ENCODE data around the gene GNPTAB.

Gene GNPTAB

DNA sequence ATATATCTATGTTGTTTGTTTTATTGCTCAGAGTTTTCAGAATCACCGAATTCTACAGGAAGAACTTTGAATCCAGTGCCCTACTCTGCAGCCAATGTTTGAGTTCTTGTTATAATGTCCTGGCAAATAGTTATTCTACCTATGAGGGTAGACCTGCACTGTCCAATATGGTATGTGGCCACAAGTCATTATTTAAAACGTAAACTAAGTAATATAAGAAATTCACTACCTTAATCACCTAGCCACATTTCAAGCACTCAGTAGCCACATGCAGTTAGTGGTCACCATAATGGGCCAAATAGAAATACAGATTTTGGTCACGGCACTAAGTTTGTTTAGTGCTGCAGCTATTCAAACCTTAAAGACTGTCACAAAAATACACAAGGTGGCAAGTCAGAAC, 26.4 kb downstream of the GNPTAB start:
- DNase-seq (ENCODE audit: low read depth, low spot score) = no peak

DNA sequence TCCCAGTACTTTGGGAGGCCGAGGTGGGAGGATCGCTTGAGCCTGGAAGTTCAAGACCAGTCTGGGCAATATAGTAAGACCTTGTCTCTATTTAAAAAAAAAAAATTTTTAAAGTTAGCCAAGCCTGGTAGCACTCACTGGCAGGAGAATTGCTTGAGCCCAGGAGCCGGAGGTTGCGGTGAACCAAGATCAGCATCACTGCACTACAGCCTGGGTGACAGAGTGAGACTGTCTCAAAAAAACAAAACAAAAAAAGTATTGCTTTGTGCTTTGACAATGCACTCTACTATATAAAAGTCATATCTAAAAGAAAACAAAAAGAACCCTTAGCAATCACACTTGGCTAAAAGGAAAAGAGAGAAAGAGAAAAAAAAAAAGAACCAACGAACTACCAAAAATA, 26.8 kb downstream of the GNPTAB start:
- DNase-seq (ENCODE audit: low read depth, low spot score) = no peak

DNA sequence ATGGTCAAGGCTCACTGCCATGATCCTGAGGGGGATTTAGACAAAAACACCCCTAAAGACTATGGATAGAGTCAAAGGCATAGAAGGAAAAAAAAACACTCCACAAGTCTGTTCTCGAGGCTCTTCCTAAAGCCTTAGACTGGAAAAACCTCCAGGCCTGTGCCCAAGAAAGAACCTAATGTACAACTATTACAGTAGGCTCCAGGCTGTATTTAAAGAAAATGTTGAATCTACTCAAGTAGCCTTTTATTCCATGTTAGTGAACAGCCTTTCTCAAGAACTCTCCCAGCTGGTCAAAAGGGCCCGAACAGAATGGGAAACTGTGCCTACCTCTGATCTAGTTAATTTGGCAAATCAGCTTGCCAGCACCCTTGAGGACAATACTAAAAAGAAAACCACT, 28.3 kb downstream of the GNPTAB start:
- DNase-seq (ENCODE audit: low read depth, low spot score) = no peak

DNA sequence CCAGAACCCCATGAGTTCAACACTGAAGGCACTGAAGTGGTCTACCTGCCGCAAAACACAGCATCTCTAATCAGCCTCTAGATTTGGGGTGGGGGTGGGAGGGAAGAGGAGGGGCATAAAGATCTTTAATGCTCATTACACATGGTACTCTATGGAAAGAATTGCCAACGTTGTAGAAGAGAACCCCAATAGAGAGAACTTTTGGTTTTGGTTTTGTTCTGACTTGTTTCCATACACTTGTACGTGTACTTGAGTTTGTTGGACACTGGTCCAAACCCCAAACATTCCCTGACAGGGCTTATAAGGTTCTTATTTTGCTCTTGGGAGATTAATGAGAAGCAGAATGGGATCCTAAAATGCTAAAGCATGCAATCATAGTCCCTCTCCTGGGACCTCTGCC, 31.0 kb downstream of the GNPTAB start:
- no peak for DNase-seq (ENCODE audit: low read depth, low spot score)

DNA sequence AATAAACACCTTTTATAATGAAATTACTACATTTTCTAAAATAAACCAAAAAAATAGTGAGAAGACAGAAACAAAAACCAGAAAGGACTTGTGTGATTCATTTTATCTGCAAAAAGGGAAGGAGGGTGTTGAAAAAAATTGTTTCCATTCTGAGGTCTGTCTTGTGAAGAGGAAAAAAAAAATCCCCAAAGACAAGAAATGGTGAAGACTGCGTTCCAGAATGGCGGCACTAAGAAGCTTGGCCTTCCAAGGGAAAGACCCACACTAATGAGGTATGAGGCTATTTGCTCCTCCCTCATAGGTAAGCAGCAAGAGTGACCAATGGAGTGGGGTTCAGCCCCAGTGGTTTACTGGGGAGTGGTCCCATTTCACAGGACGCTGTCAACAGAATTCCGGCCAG, 35.0 kb downstream of the GNPTAB start:
- DNase-seq (ENCODE audit: low read depth, low spot score) = no peak

DNA sequence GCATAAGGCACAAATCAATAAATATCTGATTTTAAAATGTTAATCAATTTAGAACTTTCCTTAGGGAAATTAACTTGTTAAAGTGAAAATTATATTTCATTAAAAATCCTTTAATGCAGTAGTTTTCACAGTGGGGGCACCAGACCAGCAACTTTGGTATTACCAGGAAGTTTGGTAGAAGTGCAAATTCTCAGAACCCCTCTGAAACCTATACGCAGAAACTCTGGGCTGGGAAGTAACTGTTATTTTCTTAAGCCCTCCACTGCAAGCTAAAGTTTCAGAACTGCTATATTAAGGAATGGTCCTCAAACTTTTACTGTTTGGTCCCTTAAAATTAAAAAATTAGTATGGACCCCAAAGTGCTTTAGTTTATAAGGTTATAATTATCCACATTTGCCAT, 35.7 kb downstream of the GNPTAB start:
- DNase-seq (ENCODE audit: low read depth, low spot score) = no peak

DNA sequence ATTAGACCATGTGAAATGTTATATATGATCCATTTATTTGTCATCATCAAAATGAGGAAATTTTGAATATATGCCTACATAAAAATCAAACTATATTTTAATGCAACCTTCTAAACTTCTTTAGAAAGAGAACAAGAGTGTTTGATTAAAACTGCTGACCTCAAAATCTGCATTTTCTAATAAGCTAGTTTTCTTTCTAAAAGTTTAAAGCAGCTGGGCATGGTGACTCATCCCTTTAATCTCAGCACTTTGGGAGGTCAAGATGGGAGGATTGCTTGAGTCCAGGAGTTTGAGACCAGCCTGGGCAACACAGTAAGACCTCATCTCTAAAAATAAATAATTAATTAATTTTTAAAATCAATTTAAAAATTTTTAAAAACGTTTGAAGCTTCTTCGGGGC, 36.2 kb downstream of the GNPTAB start:
- no peak for DNase-seq (ENCODE audit: low read depth, low spot score)

DNA sequence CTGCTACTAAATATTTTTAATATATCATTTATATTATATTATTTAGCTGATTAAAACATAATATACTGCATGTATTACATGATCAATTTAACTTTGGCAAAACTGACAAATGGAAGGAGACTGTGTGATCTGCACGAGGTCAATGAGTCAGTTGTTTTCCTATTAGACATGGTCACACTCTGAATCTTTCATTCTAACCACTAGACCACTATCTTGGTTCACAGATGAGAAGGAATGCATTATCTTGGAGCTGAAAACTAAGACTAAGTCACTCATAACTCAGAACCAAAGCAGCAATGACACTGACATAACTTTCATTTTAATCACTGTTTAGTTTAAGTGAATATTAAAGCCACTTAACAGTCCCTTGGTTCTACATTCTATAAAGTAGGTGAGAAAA, 37.4 kb downstream of the GNPTAB start:
- DNase-seq (ENCODE audit: low read depth, low spot score) = no peak

DNA sequence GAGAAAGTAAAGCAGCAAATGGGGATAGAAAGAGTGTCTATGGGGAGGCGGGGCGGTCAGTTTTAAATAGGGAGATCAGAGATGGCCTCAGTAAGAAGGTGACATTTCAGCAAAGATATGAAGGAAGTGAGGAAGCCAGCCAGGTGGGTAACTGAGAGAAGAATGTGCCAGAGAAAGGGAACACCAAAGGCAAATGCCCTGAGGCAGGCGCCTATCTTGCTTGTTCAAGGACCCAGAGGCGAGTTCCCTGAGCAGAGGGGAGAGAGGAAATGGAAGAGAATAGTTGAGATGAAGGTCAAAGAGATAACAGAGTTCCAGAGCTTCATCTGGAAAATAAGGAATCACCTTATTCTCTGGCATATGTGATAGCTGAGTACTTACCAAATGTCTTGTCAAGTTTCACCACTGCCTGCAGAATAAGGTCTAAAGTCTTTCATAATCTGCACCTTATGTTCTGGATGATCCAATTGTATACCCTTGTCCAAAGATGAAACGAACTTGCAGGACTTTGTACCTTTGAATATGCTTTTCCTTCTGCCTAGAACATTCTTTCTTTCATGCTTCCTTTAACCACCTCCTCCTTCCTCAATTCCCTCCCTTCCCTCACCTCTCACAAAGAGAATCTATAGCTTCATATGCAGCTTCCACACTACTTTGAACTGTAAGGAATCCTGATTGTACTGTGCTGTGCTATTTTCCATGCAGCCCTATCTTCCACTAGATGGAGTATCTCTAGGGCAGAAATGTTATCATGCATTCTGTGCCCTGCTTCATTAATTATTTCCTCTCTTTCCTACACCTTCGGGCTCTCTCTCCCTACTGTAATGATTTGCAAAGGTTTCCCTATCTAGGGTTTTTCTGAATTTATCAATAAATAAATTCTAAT, 38.5 kb downstream of the GNPTAB start:
- no peak for DNase-seq (ENCODE audit: low read depth, low spot score)

DNA sequence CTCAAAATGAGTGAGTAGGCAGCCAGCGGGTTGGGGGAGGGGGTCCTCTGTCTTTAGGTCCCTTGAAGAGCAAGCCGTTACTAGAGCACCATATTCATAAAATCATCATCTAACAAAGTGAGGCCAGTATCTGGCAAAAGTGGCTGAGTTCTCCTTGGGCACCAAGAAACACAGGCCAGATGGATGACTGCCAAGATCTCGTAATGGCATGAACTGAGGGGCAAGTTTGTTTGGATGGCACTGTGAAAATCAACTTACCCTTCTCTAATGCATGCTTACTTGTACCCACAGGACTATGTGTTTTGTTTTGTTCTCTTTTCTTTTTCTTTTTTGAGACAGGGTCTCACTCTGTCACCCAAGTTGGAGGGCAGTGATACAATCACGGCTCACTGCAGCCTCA, 41.6 kb downstream of the GNPTAB start:
- no peak for DNase-seq (ENCODE audit: low read depth, low spot score)

DNA sequence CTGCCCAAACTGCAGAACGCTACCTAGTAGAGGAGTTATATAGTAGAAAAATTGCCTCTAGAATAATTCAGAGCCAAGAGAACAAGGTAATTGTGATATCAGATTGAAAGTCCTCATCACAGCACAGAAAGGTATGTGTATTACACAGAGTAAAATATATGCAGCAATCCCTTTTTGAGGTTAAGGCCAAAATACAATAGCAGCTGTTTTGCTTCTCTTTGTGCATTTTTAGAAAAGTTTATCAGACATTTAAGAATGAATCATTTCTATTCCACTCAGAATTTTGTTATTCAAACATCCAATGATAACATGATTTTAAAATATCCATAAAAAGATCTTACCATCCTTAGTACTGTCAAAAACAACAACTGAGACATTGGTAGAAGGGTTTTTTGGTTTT, 45.1 kb downstream of the GNPTAB start:
- DNase-seq (ENCODE audit: low read depth, low spot score) = no peak

DNA sequence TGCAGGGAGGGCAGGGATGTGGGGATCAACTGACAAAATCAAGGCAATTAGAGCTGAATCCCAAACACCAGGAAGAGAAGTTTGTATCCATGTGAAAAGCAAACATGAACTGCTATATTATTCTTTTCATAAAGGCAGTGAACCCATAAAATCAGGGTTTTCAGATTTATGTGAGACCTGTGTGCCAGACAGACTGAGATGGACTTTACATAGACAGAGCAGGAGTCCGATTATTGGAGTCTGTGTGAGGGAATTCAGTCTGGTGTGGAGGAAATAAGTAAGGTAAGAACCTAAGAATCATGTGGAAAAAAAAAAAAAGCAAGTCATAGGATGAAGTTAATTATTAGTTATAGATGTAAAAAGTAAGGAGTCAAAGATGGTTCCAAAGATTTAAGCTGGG, 46.4 kb downstream of the GNPTAB start:
- DNase-seq (ENCODE audit: low read depth, low spot score) = no peak

DNA sequence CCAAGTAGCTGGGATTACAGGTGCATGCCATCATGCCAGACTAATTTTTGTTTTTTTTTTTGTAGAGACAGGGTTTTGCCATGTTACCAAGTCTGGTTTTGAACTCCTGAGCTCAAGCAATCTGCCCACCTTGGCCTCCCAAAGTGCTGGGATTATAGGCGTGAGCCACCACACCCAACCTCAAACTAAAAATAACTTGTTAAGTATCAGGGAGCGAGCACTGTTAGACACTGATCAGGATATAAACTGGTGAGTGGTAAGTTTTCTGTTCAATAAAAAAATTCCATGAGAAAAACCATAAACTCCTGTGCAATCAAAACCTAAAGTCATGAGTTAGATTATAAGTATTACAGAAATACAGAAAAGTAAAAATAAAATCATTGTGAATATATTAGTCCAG, 46.9 kb downstream of the GNPTAB start:
- DNase-seq (ENCODE audit: low read depth, low spot score) = no peak

DNA sequence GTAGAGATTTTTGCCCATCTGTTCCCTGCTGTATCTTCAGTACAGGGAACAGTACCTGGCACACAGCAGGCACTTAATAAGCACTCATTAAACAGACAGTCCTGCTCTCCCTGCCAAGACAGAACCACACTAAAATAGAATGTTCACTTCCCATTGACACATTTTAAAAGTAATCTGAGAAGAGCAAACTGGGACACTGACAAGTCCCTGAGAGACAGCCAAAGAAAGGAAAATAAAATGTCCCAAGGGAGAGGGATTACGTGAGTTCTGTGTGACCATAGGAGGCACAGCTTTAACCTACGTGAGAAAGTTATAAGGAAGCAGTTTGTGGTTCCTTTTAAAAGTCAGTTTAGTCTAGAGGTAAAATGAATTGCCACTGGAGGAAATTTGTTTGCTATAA, 47.6 kb downstream of the GNPTAB start:
- no peak for DNase-seq (ENCODE audit: low read depth, low spot score)

DNA sequence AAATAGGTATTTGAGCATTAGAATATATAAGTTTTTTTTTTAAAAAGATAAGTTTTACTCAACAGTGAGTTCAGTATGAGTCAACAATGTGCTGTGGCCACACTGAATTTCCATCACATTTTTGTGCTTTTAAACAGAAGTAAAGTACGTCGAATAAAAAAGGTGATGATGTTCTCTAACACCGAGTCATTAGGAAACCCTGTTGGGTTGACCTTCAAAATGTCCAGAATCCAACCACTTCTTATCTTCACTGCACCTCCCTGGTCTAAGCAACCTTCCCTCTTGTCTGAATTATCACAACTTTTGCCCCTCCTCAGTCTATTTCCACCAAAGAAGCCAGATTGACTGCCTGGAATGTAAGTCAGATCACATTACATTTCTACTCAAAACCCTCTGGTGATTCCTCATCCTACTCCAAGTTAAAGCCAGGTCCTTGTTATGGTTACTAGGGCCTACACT, 48.5 kb downstream of the GNPTAB start:
- no peak for DNase-seq (ENCODE audit: low read depth, low spot score)

DNA sequence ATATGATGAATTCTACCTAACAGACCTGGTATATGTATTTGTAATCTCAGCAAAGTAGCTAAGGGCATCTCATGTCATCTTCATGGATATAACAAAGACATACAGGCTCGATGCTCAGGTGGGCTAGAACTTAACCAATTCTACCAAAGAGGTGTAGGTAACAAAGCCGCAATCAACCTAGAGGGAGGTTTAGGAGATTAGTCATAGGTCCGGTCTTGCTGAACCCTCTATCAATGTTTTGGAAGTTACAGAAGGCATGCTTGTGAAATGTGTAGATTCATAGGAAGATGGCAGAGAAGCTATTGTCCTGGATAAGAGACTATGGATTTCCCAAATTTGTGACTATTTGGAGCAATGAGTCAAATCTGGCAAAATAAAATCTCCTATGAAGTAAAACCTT, 48.9 kb downstream of the GNPTAB start:
- no peak for DNase-seq (ENCODE audit: low read depth, low spot score)

DNA sequence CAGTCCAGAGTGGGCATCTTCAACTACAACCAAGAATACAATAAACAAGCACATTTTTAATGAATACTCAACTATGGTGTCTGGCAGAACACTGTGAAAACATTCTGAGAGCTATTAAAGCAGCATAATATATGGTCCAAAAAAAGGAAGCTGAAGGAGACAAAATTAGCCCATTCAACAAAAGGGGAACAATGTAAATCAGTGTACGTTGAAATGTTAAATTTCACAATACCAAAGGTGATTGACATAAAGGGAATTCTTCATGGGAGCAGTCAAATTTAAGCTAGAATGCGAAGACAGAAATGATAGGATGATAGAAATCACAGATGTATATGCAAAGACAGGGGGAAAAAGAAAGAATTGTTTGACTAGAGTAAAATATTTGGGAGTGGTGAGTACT, 50.2 kb downstream of the GNPTAB start:
- no peak for DNase-seq (ENCODE audit: low read depth, low spot score)

DNA sequence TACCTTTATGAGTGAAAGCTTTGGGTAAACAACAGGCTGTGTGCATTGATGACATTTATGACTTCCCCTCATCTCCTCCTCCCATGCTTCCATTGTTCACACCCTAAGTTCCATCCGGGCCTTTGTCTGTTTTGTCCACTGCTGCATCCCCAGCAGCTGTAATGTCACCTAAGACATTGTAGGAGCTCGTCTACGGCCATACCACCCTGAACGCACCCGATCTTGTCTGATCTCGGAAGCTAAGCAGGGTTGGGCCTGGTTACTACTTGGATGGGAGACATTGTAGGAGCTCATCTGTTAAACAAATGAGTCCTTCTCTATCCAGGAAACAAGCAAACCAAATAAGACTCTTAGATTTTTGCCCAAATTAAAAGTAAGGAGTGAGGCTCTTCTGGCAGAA, 51.1 kb downstream of the GNPTAB start:
- DNase-seq (ENCODE audit: low read depth, low spot score) = no peak

DNA sequence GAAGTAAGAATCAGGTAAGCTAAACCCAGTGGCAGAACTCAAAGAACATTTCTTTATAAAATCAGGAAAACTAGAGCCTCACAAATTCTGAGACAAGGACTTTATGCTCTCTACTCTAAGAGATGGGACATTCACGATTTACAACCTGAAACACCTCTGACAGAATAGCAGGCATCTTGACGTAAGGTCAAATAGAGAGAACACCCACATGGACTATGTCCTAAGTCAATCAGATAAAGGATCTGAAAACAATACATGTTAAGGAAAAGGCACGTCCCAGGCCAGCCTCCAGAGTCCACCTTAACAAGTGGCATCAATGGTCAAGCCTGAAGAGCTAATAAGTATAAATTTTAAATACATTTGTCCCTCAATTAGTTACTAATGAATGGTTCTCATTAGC, 51.6 kb downstream of the GNPTAB start:
- no peak for DNase-seq (ENCODE audit: low read depth, low spot score)

DNA sequence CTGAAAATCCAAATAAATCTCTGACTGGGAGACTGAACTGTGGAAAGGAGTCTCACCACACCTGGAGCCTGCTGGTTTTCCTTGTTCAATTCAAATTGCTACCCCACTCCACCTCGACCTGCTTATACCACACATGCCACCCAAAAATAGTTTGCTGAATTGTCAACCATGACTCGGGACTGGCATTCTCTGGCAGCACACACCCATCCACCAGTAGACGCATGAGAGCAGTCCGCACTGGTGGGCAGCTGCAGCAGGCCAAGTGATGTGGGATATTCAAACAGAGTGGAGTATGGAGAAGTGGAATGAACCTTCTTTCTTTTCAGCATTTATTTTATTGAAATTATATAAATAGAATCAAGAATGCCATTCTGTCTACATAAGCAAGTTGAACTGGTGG, 52.8 kb downstream of the GNPTAB start:
- DNase-seq (ENCODE audit: low read depth, low spot score) = no peak

DNA sequence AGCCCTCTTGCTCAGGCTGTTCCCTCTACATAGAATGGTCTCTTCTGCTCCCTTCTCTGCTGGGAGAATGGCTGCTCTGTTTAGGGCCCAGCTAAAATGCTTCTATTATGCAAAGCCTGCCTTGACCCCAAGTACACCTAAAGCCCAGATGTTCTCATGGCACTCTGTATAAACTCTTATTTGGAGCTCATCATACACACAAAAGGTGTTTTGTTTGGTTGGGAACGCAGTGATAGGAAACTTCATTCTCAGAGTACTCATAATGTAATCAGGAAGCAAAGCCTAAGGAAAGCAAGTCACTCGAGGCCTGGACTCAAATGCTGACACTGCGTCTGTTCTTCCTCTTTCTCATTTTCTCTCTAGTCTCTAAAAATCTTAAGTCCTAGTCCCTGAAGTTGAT, 53.3 kb downstream of the GNPTAB start:
- DNase-seq (ENCODE audit: low read depth, low spot score) = no peak

DNA sequence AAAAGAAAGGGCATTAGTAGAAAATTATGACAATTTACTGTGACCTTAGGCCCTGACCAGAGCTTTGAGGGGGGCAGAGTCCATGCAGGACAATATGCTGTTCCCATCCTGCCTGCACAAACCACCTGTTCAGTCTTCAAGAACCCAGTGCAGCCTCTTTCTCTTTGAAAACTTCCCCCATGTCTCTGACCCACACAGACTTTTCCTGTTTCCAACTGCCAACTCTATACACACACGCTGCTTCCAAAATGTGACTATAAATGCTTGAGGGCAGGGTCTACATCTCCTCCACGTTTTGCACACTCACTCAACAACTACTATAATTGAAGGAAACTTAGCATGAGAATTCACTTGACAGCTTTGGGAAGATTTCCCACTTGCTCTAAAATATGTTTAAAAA, 54.9 kb downstream of the GNPTAB start:
- no peak for DNase-seq (ENCODE audit: low read depth, low spot score)

DNA sequence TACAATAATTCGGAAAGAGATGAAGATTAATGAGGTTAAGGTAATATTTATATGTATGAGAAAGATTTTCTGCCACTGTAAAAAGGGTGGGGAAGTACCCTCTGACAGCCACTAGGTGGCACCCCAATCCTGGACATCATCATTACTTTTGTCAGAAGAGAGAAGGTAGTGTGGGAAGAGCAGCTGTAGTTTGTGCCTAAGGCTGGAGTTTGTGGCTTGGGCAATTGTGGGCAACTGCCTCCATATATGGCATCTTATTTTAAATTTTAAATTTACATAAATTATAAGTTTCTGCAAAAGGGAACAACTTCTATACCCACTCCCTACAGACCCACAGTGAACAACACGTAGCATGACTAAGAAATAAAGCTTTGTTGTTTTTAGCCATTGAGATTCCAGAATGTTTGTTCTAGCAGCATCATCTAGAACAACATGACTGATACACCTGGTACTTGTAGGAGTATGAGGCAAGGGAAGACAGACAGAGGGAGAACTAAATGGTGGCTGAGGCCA, 57.1 kb downstream of the GNPTAB start:
- peak; percentile 14 for DNase-seq (ENCODE audit: low read depth, low spot score)

Data from activated naive CD8-positive, alpha-beta T cell treated with anti-CD3 and anti-CD28 coated beads, Interleukin-2, amount 50 U/mL, for 16 hours (primary cell).